Measurements from ENCODE around the gene AQP7.

DNA sequence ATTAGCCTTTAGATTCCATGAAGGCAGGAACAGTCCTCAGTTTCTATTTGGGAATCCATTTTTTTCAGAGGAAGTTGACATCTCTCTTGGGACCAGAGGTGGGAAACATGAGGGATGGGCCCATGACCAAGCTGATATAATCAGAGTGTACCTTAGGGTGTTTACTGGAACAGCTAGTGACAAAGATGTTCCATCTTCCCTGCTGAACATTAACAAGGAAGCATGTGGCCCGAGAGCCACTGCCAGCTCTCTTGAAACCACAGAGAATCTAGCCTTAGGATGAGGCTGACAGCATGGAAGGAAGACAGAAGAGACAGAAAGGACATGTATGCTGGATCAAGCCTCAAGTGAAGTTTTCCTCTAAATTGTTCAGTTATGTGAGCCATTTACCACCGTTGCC lies 29.1 kb upstream of the AQP7 start:
- TF ChIP-seq, protein P1, sequence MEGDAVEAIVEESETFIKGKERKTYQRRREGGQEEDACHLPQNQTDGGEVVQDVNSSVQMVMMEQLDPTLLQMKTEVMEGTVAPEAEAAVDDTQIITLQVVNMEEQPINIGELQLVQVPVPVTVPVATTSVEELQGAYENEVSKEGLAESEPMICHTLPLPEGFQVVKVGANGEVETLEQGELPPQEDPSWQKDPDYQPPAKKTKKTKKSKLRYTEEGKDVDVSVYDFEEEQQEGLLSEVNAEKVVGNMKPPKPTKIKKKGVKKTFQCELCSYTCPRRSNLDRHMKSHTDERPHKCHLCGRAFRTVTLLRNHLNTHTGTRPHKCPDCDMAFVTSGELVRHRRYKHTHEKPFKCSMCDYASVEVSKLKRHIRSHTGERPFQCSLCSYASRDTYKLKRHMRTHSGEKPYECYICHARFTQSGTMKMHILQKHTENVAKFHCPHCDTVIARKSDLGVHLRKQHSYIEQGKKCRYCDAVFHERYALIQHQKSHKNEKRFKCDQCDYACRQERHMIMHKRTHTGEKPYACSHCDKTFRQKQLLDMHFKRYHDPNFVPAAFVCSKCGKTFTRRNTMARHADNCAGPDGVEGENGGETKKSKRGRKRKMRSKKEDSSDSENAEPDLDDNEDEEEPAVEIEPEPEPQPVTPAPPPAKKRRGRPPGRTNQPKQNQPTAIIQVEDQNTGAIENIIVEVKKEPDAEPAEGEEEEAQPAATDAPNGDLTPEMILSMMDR (IDR thresholded peaks at IDR 0.05; ENCODE audit: low read depth, low read length): no peak
- TF ChIP-seq EZH2phosphoT487 (IDR thresholded peaks at IDR 0.05; ENCODE audit: low read depth): no peak
